ENCODE data around the gene RPN1.

DNA sequence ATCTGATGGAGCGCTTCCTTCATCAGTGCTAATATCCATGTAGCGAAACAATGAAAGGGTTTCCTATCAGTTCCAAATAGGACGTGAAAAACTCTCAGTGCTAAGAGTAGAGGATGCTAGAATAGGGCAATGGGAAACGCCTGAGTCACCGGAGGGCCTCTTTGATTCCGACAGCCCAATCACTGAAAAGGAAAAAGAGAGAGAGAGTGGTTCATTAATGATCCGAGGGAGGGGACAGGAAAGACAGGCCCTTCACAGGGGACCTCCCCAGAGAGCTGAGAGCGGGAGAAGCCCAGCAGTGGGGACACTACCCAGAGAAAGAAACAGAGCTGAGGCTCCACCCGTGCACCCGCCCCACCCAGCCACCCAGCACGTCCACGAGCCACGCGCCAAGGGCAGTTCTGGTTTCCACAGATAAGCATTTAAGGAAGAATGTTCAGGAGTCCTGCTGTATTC is 76.9 kb downstream of the RPN1 start:
- TF ChIP-seq, protein P1, sequence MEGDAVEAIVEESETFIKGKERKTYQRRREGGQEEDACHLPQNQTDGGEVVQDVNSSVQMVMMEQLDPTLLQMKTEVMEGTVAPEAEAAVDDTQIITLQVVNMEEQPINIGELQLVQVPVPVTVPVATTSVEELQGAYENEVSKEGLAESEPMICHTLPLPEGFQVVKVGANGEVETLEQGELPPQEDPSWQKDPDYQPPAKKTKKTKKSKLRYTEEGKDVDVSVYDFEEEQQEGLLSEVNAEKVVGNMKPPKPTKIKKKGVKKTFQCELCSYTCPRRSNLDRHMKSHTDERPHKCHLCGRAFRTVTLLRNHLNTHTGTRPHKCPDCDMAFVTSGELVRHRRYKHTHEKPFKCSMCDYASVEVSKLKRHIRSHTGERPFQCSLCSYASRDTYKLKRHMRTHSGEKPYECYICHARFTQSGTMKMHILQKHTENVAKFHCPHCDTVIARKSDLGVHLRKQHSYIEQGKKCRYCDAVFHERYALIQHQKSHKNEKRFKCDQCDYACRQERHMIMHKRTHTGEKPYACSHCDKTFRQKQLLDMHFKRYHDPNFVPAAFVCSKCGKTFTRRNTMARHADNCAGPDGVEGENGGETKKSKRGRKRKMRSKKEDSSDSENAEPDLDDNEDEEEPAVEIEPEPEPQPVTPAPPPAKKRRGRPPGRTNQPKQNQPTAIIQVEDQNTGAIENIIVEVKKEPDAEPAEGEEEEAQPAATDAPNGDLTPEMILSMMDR (IDR thresholded peaks at IDR 0.05; ENCODE audit: borderline replicate concordance, extremely low read depth, low read length, poor library complexity, severe bottlenecking): no peak
- TF ChIP-seq EZH2 (IDR thresholded peaks at IDR 0.05; ENCODE audit: borderline replicate concordance, low read depth, low read length, severe bottlenecking): no peak

All from DND-41 (cell line).